NK-92 treated with Interleukin-12 subunit alpha and Interleukin-12 subunit beta, amount 100 ng/mL, for 24 hours (cell line): Measurements from ENCODE around the gene CDH4.

Experiments
- DNase-seq: peaks from one replicate; lab custom pipeline; 2025; lab: John Stamatoyannopoulos, UW

Gene CDH4

GRCh38 chr20:61900011-61900944 is 648.2 kb downstream of the CDH4 start:
- DNase-seq: no peak

- no peak for DNase-seq
These were observed 648.9 kb downstream of the CDH4 start for GRCh38 chr20:61900945-61901293.

- DNase-seq: no peak
These were observed 649.5 kb downstream of the CDH4 start for GRCh38 chr20:61901392-61902220.

- DNase-seq: no peak
These were observed 650.3 kb downstream of the CDH4 start for GRCh38 chr20:61902221-61902869.

GRCh38 chr20:61903575-61904340 is 651.7 kb downstream of the CDH4 start:
- DNase-seq: no peak

GRCh38 chr20:61904456-61904855 is 652.4 kb downstream of the CDH4 start:
- no peak for DNase-seq

GRCh38 chr20:61905781-61906523 is 653.9 kb downstream of the CDH4 start:
- no peak for DNase-seq

- DNase-seq: no peak
These were observed 655.2 kb downstream of the CDH4 start for GRCh38 chr20:61907081-61907891.

GRCh38 chr20:61908057-61909026 is 656.3 kb downstream of the CDH4 start:
- DNase-seq: no peak

- DNase-seq: no peak
These were observed 657.0 kb downstream of the CDH4 start for GRCh38 chr20:61909028-61909427.

GRCh38 chr20:61909821-61910220 is 657.8 kb downstream of the CDH4 start:
- DNase-seq: no peak

GRCh38 chr20:61911824-61912223 is 659.8 kb downstream of the CDH4 start:
- no peak for DNase-seq

- DNase-seq: no peak
These were observed 660.8 kb downstream of the CDH4 start for GRCh38 chr20:61912665-61913422.

GRCh38 chr20:61913423-61914225 is 661.6 kb downstream of the CDH4 start:
- DNase-seq: no peak

- no peak for DNase-seq
These were observed 663.0 kb downstream of the CDH4 start for GRCh38 chr20:61915101-61915500.

GRCh38 chr20:61916318-61916891 is 664.3 kb downstream of the CDH4 start:
- DNase-seq: no peak
